GM12865 (cell line): ENCODE results near the gene PEX26.
"Not testable (repeated sequence)": the region's sequence is repeated elsewhere in the genome, so short reads cannot be mapped to it uniquely, and the experiment has no call there.

ENCODE experiments used
- DNase-seq: peaks from one replicate; pipeline ENCODE4 v3.0.0; 2010; ENCODE audit warnings: low read depth
- H3K4me3 ChIP-seq: 2 replicates; pipeline ENCODE4 v1.5.1; 2011; ENCODE audit warnings: mild to moderate bottlenecking, low read depth, low read length, control low read depth
- CTCF ChIP-seq: IDR thresholded peaks from 2 replicates; pipeline ENCODE4 v1.5.1; 2011; ENCODE audit warnings: low read length, control low read depth, low read depth, inconsistent platforms; ENCODE audit not compliant: insufficient read depth; ENCODE audit errors: missing control alignments

PEX26 gene

GRCh38 chr22:18034076-18034475 is 43.7 kb upstream of the PEX26 start:
- no peak for TF ChIP-seq CTCF
- H3K4me3 ChIP-seq: no peak overlapping the region
- no peak for DNase-seq

GRCh38 chr22:18035751-18036150 is 42.0 kb upstream of the PEX26 start:
- no peak for DNase-seq
- TF ChIP-seq CTCF: no peak
- H3K4me3 ChIP-seq: no peak overlapping the region

GRCh38 chr22:18040898-18041297 is 36.9 kb upstream of the PEX26 start:
- H3K4me3 ChIP-seq, DNase-seq: not testable (repeated sequence)

GRCh38 chr22:18042685-18043084 is 35.1 kb upstream of the PEX26 start:
- TF ChIP-seq CTCF: no peak
- H3K4me3 ChIP-seq: no peak overlapping the region
- no peak for DNase-seq

- TF ChIP-seq CTCF: no peak
- no peak overlapping the region for H3K4me3 ChIP-seq
- DNase-seq: no peak
These were observed 33.1 kb upstream of the PEX26 start for GRCh38 chr22:18044548-18045271.

- no peak for TF ChIP-seq CTCF
- no peak overlapping the region for H3K4me3 ChIP-seq
- no peak for DNase-seq
These were observed 32.0 kb upstream of the PEX26 start for GRCh38 chr22:18045794-18046193.

- no peak for TF ChIP-seq CTCF
- DNase-seq: no peak
- no peak overlapping the region for H3K4me3 ChIP-seq
These were observed 29.7 kb upstream of the PEX26 start for GRCh38 chr22:18048041-18048440.

GRCh38 chr22:18048441-18048898 is 29.3 kb upstream of the PEX26 start:
- TF ChIP-seq CTCF: no peak
- H3K4me3 ChIP-seq: no peak overlapping the region
- no peak for DNase-seq
